Liver (tissue), 9 donors: ENCODE results near the gene GNPTG. TPM values are rescaled to one million over a fixed set of nuclear protein-coding genes. Genes with fewer than 3 reads are reported as not detected.

Source experiments
- DNase-seq: peaks from one replicate; pipeline ENCODE4 v3.0.0-alpha.2; 2017; ENCODE audit warnings: low spot score
- H3K27ac ChIP-seq, 2 donors: one replicate each; pipeline ENCODE4 v1.7.0; 2013; ENCODE audit warnings: inconsistent platforms in 2 of 2, low read length in 2 of 2, control low read depth in 1 of 2, low read depth in 1 of 2, mild to moderate bottlenecking in 1 of 2
- H3K27me3 ChIP-seq, 4 donors: one replicate each; pipeline versions ENCODE4 v1.6.1 to v1.7.0; 2013; ENCODE audit warnings: low read length in 3 of 4, inconsistent platforms in 1 of 4, mild to moderate bottlenecking in 1 of 4, moderate library complexity in 1 of 4; ENCODE audit not compliant: control insufficient read depth in 4 of 4, insufficient read depth in 4 of 4
- H3K36me3 ChIP-seq, 4 donors: one replicate each; pipeline versions ENCODE4 v1.6.1 to v1.7.0; 2013; ENCODE audit warnings: low read length in 3 of 4, mild to moderate bottlenecking in 3 of 4, low read depth in 1 of 4, moderate library complexity in 1 of 4; ENCODE audit not compliant: control insufficient read depth in 4 of 4, insufficient read depth in 3 of 4
- H3K4me1 ChIP-seq, 4 donors: one replicate each; pipeline versions ENCODE4 v1.6.1 to v1.7.0; 2013; ENCODE audit warnings: low read length in 3 of 4, mild to moderate bottlenecking in 3 of 4, moderate library complexity in 1 of 4; ENCODE audit not compliant: control insufficient read depth in 4 of 4, insufficient read depth in 4 of 4
- H3K4me3 ChIP-seq, 3 donors: one replicate each; pipeline versions ENCODE4 v1.6.1 to v1.7.0; 2013; ENCODE audit warnings: low read length in 3 of 3, control low read depth in 1 of 3, low read depth in 1 of 3, mild to moderate bottlenecking in 1 of 3
- H3K9ac ChIP-seq, 2 donors: one replicate each; pipeline ENCODE4 v1.7.0; 2013; ENCODE audit warnings: low read length in 2 of 2, mild to moderate bottlenecking in 2 of 2, moderate library complexity in 2 of 2, control low read depth in 1 of 2, low read depth in 1 of 2
- H3K9me3 ChIP-seq, 4 donors: one replicate each; pipeline versions ENCODE4 v1.6.1 to v1.7.0; 2013; ENCODE audit warnings: low read length in 3 of 4; ENCODE audit not compliant: control insufficient read depth in 4 of 4
- EGR1 ChIP-seq, 2 donors: IDR thresholded peaks; 2 replicates each; pipeline ENCODE4 v1.6.1; 2016 to 2018; ENCODE audit warnings: antibody characterized with exemption in 2 of 2, low read depth in 2 of 2
- FOXA2 ChIP-seq: IDR thresholded peaks from 2 replicates; pipeline ENCODE4 v1.6.1; 2016; ENCODE audit warnings: antibody characterized with exemption
- GABPA ChIP-seq, 2 donors: IDR thresholded peaks in 1 of 2; conservative IDR thresholded peaks in 1 of 2; 2 replicates each; pipeline ENCODE4 v1.6.1; 2016; ENCODE audit warnings: antibody characterized with exemption in 2 of 2, mild to moderate bottlenecking in 1 of 2, moderate library complexity in 1 of 2
- HNF4G ChIP-seq: IDR thresholded peaks from 2 replicates; pipeline ENCODE4 v1.6.1; 2016; ENCODE audit warnings: antibody characterized with exemption
- JUND ChIP-seq, 2 donors: IDR thresholded peaks; 2 replicates each; pipeline ENCODE4 v1.6.1; 2016; ENCODE audit warnings: antibody characterized with exemption in 2 of 2
- RAD21 ChIP-seq, 2 donors: IDR thresholded peaks; 2 replicates each; pipeline ENCODE4 v1.6.1; 2016; ENCODE audit warnings: antibody characterized with exemption in 2 of 2, mild to moderate bottlenecking in 2 of 2
- RXRA ChIP-seq, 2 donors: IDR thresholded peaks; 2 replicates each; pipeline ENCODE4 v1.6.1; 2017 to 2018; ENCODE audit warnings: antibody characterized with exemption in 2 of 2, mild to moderate bottlenecking in 1 of 2
- SP1 ChIP-seq: IDR thresholded peaks from 2 replicates; pipeline ENCODE4 v1.6.1; 2018; ENCODE audit warnings: antibody characterized with exemption, mild to moderate bottlenecking
- TAF1 ChIP-seq: conservative IDR thresholded peaks from 2 replicates; pipeline ENCODE4 v1.6.1; 2016; ENCODE audit warnings: antibody characterized with exemption, mild to moderate bottlenecking
- YY1 ChIP-seq: IDR thresholded peaks from 2 replicates; pipeline ENCODE4 v1.6.1; 2016; ENCODE audit warnings: antibody characterized with exemption, mild to moderate bottlenecking
- WGBS: extraction: QIAGEN DNeasy Blood & Tissue Kit; methylation state at CpG from one replicate; pipeline ENCODE4 v1.1.7; 2013; 5-methylcytosine and 5-hydroxymethylcytosine counted together
- polyA plus RNA-seq, 2 donors: library from polyadenylated mRNA; stranded (reverse) in 1 of 2; unstranded in 1 of 2; fragments of 200-250 nt in 1 of 2; fragments of >200 nt in 1 of 2; fragmentation: Nextera tagmentation in 1 of 2; extraction: Ambion mirVana in 1 of 2; gene quantifications; one replicate each; pipeline versions ENCODE4 v1.2.1 to v1.2.3, GENCODE V29; 2013 to 2015
- total RNA-seq, 2 donors: library from RNA; depleted of rRNA; stranded (reverse); fragments of >200 nt; gene quantifications; one replicate each; pipeline ENCODE4 v1.2.3, GENCODE V29; 2014
- TF ChIP-seq, protein P1 (sequence below): IDR thresholded peaks from 2 replicates; pipeline ENCODE4 v1.6.1; 2016; ENCODE audit warnings: antibody characterized with exemption, mild to moderate bottlenecking
- TF ChIP-seq, protein P2 (sequence below): IDR thresholded peaks from 2 replicates; pipeline ENCODE4 v1.6.1; 2016; ENCODE audit warnings: antibody characterized with exemption
- donor health status: healthy.
- donor health status: healthy.
- donor health status: healthy.
- donor health status: healthy.
- donor health status: healthy.

Gene GNPTG
- total and polyA plus RNA-seq, 4 donors: 24.4 to 79.6 (median 41.0) TPM

DNA sequence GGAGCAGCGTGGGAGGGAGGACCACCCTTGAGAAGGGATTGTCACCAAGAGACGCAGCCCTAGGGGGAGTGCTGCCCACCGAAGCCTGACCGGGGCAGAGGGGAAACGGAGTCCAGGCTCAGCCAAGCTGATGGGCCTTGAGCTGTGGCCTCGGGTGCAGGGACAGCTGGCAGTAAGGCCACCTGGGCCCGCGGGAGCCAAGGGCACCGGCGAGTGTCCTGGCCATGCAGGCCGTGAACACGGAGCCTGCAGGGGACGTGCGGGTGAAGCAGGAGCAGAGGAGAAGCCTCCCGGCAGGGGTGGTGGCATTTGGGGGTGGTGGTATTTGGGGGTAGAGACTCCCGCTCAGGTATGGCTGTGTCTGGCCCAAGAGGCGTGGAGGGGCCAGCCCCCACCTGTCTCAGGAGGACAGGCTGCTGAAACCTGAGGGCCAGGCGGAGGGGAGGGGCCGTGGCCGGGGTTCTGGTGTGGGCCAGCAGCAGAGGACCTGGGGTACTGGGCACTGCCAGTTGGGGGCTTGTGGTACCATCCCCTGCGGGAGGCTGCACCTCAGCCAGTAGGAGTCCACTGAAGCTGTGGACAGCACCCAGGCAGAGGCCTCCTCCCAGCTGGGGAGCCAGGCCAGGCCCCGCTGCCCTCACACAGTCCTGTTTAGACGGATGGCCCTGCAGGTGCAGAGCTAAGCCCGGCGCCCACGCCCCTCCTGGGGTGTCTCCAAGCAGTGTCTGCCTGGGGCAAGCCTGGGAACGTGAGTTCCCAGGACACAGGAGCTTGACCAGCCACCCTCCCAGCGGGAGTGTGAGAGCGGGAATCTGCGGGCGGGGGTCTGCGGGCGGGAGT lies 4.5 kb downstream of the GNPTG start:
- no peak overlapping the region for H3K27ac ChIP-seq
- no peak overlapping the region for H3K9ac ChIP-seq
- no peak overlapping the region for H3K4me3 ChIP-seq
- 81% methylated on average over 33 of the region's 33 CpGs for WGBS
- H3K27me3 ChIP-seq: no peaks in the 10 kb centered on the region
- TF ChIP-seq, protein P1, sequence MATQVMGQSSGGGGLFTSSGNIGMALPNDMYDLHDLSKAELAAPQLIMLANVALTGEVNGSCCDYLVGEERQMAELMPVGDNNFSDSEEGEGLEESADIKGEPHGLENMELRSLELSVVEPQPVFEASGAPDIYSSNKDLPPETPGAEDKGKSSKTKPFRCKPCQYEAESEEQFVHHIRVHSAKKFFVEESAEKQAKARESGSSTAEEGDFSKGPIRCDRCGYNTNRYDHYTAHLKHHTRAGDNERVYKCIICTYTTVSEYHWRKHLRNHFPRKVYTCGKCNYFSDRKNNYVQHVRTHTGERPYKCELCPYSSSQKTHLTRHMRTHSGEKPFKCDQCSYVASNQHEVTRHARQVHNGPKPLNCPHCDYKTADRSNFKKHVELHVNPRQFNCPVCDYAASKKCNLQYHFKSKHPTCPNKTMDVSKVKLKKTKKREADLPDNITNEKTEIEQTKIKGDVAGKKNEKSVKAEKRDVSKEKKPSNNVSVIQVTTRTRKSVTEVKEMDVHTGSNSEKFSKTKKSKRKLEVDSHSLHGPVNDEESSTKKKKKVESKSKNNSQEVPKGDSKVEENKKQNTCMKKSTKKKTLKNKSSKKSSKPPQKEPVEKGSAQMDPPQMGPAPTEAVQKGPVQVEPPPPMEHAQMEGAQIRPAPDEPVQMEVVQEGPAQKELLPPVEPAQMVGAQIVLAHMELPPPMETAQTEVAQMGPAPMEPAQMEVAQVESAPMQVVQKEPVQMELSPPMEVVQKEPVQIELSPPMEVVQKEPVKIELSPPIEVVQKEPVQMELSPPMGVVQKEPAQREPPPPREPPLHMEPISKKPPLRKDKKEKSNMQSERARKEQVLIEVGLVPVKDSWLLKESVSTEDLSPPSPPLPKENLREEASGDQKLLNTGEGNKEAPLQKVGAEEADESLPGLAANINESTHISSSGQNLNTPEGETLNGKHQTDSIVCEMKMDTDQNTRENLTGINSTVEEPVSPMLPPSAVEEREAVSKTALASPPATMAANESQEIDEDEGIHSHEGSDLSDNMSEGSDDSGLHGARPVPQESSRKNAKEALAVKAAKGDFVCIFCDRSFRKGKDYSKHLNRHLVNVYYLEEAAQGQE: no peak
- TF ChIP-seq, protein P2, sequence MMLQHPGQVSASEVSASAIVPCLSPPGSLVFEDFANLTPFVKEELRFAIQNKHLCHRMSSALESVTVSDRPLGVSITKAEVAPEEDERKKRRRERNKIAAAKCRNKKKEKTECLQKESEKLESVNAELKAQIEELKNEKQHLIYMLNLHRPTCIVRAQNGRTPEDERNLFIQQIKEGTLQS: no peak
- no peak for TF ChIP-seq HNF4G
- no peak for TF ChIP-seq SP1
- TF ChIP-seq GABPA (IDR thresholded peaks at IDR 0.05 in 1 of 2, conservative IDR thresholded peaks at IDR 0.05 in 1 of 2): no peak
- no peak for TF ChIP-seq YY1
- no peak for TF ChIP-seq JUND (IDR thresholded peaks at IDR 0.05)
- TF ChIP-seq EGR1 (IDR thresholded peaks at IDR 0.05; ENCODE audit: low read depth in 2 of 2): no peak
- H3K4me1 ChIP-seq: peaks cover 2 to 40% (median 21%) of the 10 kb centered on the region in 4 donors
- peaks cover 0 to 8% (median 3%) of the 10 kb centered on the region in 4 donors for H3K36me3 ChIP-seq
- no peaks in the 10 kb centered on the region for H3K9me3 ChIP-seq
- DNase-seq: no peak

DNA sequence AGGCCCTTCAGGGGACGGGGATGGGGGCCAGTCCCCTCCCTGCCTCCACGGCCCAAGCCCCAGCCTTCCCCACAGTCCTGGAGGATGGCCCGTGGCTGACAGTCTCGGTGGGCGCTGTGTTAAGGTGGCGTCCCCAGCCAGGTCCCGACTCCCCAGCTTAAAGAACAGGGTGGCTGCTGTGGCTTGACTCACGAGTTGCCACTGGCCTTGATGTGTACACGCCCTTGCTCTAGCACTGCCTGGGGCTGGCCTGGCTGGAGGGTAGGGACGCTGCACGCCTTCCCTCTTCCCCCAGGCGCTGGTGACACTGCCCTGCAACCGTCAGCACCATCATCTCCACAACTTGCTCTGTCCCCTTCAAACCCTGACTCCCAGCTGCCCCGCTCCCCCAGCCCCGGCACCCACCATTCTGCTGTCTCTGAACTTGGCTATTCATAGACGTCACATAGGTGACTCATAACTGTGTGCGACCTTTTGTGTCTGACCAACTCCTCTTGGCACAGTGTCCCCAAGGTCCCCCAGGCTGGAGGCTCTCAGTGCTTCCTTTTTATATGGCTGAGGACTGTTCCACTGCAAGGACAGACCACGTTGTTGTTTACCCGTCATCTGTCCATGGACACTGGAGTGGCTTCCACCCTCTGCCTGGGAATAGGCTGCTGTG lies 6.3 kb downstream of the GNPTG start:
- no peak for DNase-seq
- H3K4me1 ChIP-seq: peaks cover under 1 to 26% (median 10%) of the 10 kb centered on the region in 4 donors
- WGBS: 89% methylated on average over 19 of the region's 19 CpGs
- H3K36me3 ChIP-seq: peaks cover 0 to 24% (median 14%) of the 10 kb centered on the region in 4 donors
- no peak overlapping the region for H3K27ac ChIP-seq
- TF ChIP-seq FOXA2: no peak
- TF ChIP-seq, protein P2: no peak
- no peak for TF ChIP-seq GABPA (IDR thresholded peaks at IDR 0.05 in 1 of 2, conservative IDR thresholded peaks at IDR 0.05 in 1 of 2)
- TF ChIP-seq TAF1: no peak
- TF ChIP-seq JUND (IDR thresholded peaks at IDR 0.05): no peak
- TF ChIP-seq, protein P1: no peak
- no peak for TF ChIP-seq RAD21 (IDR thresholded peaks at IDR 0.05)
- TF ChIP-seq EGR1 (IDR thresholded peaks at IDR 0.05; ENCODE audit: low read depth in 2 of 2): no peak
- TF ChIP-seq YY1: no peak
- no peak for TF ChIP-seq HNF4G
- no peak for TF ChIP-seq RXRA (IDR thresholded peaks at IDR 0.05)
- H3K4me3 ChIP-seq: no peak overlapping the region
- no peak overlapping the region for H3K9ac ChIP-seq
- H3K27me3 ChIP-seq: no peaks in the 10 kb centered on the region
- H3K9me3 ChIP-seq: no peaks in the 10 kb centered on the region
